HepG2 (cell line): ENCODE results near the gene ACOT8. TPM values are rescaled to one million over a fixed set of nuclear protein-coding genes. Genes with fewer than 3 reads are reported as not detected.

Experiments
- ATAC-seq: fragments of 200-7000 bp; cut with Tn5 transposase; 3 replicates; pipeline ENCODE4 v1.9.1; 2020; ENCODE audit warnings: mild to moderate bottlenecking, moderate library complexity
- BruUV-seq: library from RNA; stranded (reverse); fragments of 400-500 nt; replicated peaks from 2 replicates; lab custom pipeline; 2021; lab: Mats Ljungman, UMichigan
- CTCF ChIA-PET: fragments of 300-600 bp; formaldehyde crosslinking; extraction: SDS; loops from one replicate; lab custom pipeline; 2021; ENCODE audit warnings: low total read pairs, inconsistent platforms, low intra/inter-chr PET ratio; lab: Yijun Ruan, JAX
- POLR2A ChIA-PET: fragments of 350-600 bp; sonication (Branson Sonifier 250); formaldehyde crosslinking; loops from one replicate; lab custom pipeline; 2020; ENCODE audit warnings: antibody characterized with exemption, inconsistent platforms; lab: Yijun Ruan, JAX
- DNase-seq: peaks from one replicate; pipeline ENCODE4 v3.0.0-alpha.2; 2015; ENCODE audit warnings: low spot score
- FAIRE-seq: peaks from 3 replicates; lab custom pipeline; 2011; peaks lifted over from hg19 to GRCh38; lab: Jason Lieb, UNC
- H2AFZ ChIP-seq: one replicate; pipeline ENCODE4 v1.6.1; 2011; ENCODE audit warnings: low read length, inconsistent platforms
- H3K27ac ChIP-seq: fragments of 300-600 bp; 3 replicates; pipeline ENCODE4 v1.8.0; 2011; ENCODE audit warnings: mixed run types, mild to moderate bottlenecking, mixed read lengths, low read length, inconsistent platforms; ENCODE audit not compliant: insufficient read depth; ENCODE audit errors: extremely low read length
- H3K27me3 ChIP-seq, 2 experiments: fragments of 200-600 bp in 1 of 2; 2 replicates in 1 of 2; 3 replicates in 1 of 2; pipeline versions ENCODE4 v1.6.0 to v1.8.0; 2011; ENCODE audit warnings: low read length in 2 of 2, mild to moderate bottlenecking in 2 of 2, moderate library complexity in 2 of 2, inconsistent platforms in 1 of 2; ENCODE audit not compliant: insufficient read depth in 2 of 2, control insufficient read depth in 1 of 2
- H3K36me3 ChIP-seq, 2 experiments: fragments of 200-600 bp in 1 of 2; replicated peaks in 1 of 2; 2 replicates in 1 of 2; 3 replicates in 1 of 2; pipeline versions ENCODE4 v1.5.1 to v1.8.0; 2011; ENCODE audit warnings: low read length in 2 of 2, inconsistent platforms in 1 of 2; ENCODE audit not compliant: insufficient read depth in 2 of 2, control insufficient read depth in 1 of 2
- H3K4me1 ChIP-seq: 2 replicates; pipeline ENCODE4 v1.5.1; 2012; ENCODE audit warnings: low read length, inconsistent platforms; ENCODE audit not compliant: insufficient read depth
- H3K4me2 ChIP-seq: 2 replicates; pipeline ENCODE4 v1.6.0; 2011; ENCODE audit warnings: low read depth, low read length, inconsistent platforms
- H3K4me3 ChIP-seq, 3 experiments: fragments of 200-600 bp in 1 of 3; sonication (generic), shearing (Covaris generic) in 1 of 3; replicated peaks in 1 of 3; 2 replicates each; pipeline ENCODE4 v1.5.1; 2011 to 2016; ENCODE audit warnings: low read length in 3 of 3, inconsistent platforms in 2 of 3, low read depth in 2 of 3, mild to moderate bottlenecking in 2 of 3, control low read depth in 1 of 3, mixed read lengths in 1 of 3; ENCODE audit not compliant: insufficient read depth in 1 of 3
- H3K79me2 ChIP-seq: one replicate; pipeline ENCODE4 v1.6.1; 2011; ENCODE audit warnings: low read length, inconsistent platforms; ENCODE audit not compliant: insufficient read depth
- H3K9ac ChIP-seq: 2 replicates; pipeline ENCODE4 v1.6.0; 2011; ENCODE audit warnings: mild to moderate bottlenecking, low read depth, low read length, inconsistent platforms; ENCODE audit not compliant: insufficient read depth
- H3K9me3 ChIP-seq: 2 replicates; pipeline ENCODE4 v1.5.1; 2012; ENCODE audit warnings: mild to moderate bottlenecking, low read length
- H4K20me1 ChIP-seq: 2 replicates; pipeline ENCODE4 v1.6.0; 2011; ENCODE audit warnings: inconsistent platforms, mild to moderate bottlenecking, low read length, moderate library complexity; ENCODE audit not compliant: insufficient read depth
- CBX1 ChIP-seq: IDR thresholded peaks from one replicate; pipeline ENCODE4 v1.6.1; 2016; ENCODE audit warnings: antibody characterized with exemption, low read depth
- CHCHD3 ChIP-seq: sonication (generic); formaldehyde crosslinking; IDR thresholded peaks from 2 replicates; pipeline ENCODE4 v1.8.0; 2022; ENCODE audit warnings: mild to moderate bottlenecking, missing genetic modification reagents, moderate library complexity
- FOXP1 ChIP-seq, 2 experiments: fragments of 450-650 bp in 1 of 2; IDR thresholded peaks; 2 replicates each; pipeline ENCODE4 v1.6.1; 2017 to 2018; ENCODE audit warnings: antibody characterized with exemption in 1 of 2
- KLF9 ChIP-seq: IDR thresholded peaks from 2 replicates; pipeline ENCODE4 v1.6.1; 2016; ENCODE audit warnings: low read depth
- MAX ChIP-seq: IDR thresholded peaks from 2 replicates; pipeline ENCODE4 v1.6.1; 2012; ENCODE audit warnings: inconsistent platforms
- PRDM10 ChIP-seq: sonication (generic); formaldehyde crosslinking; IDR thresholded peaks from 2 replicates; pipeline ENCODE4 v1.4.0; 2020; ENCODE audit warnings: low read depth, missing genetic modification reagents
- RBM22 ChIP-seq: fragments of 200-400 bp; formaldehyde crosslinking; optimal IDR thresholded peaks from 2 replicates; pipeline ENCODE3; 2017; ENCODE audit warnings: mild to moderate bottlenecking, low read length, moderate library complexity
- RFX5 ChIP-seq: IDR thresholded peaks from 2 replicates; pipeline ENCODE4 v1.6.1; 2011; ENCODE audit warnings: low read depth, low read length, improper control_type of control experiment
- SMAD1 ChIP-seq: sonication (generic); formaldehyde crosslinking; IDR thresholded peaks from 2 replicates; pipeline ENCODE4 v1.4.0; 2020; ENCODE audit warnings: missing genetic modification reagents, low read depth, mild to moderate bottlenecking, borderline replicate concordance
- SRF ChIP-seq: IDR thresholded peaks from 2 replicates; pipeline ENCODE4 v1.6.1; 2011; ENCODE audit warnings: mild to moderate bottlenecking, low read depth, low read length, moderate library complexity
- ZNF121 ChIP-seq: sonication (generic); formaldehyde crosslinking; IDR thresholded peaks from 2 replicates; pipeline ENCODE4 v1.5.0; 2020; ENCODE audit warnings: mild to moderate bottlenecking, missing genetic modification reagents
- ZNF180 ChIP-seq: sonication (generic); formaldehyde crosslinking; IDR thresholded peaks from 2 replicates; pipeline ENCODE4 v1.4.0; 2020; ENCODE audit warnings: low read depth, missing genetic modification reagents, borderline replicate concordance
- ZNF263 ChIP-seq: sonication (generic); formaldehyde crosslinking; IDR thresholded peaks from 2 replicates; pipeline ENCODE4 v1.4.0; 2020; ENCODE audit warnings: missing genetic modification reagents
- ZNF672 ChIP-seq: sonication (generic); formaldehyde crosslinking; IDR thresholded peaks from 2 replicates; pipeline ENCODE4 v1.8.1; 2022; ENCODE audit warnings: missing genetic modification reagents
- ZNF891 ChIP-seq: sonication (generic); formaldehyde crosslinking; IDR thresholded peaks from 2 replicates; pipeline ENCODE4 v1.5.0; 2020; ENCODE audit warnings: mild to moderate bottlenecking, missing genetic modification reagents
- WGBS: methylation state at CpG from one replicate; pipeline ENCODE4 v1.1.6; 2017; ENCODE audit warnings: low lambda C conversion rate; 5-methylcytosine and 5-hydroxymethylcytosine counted together
- in situ Hi-C: cut with HindIII; loops from 2 replicates; pipeline ENCODE4 v1.10.0; 2017; ENCODE audit warnings: low pct_unique_long_range_greater_than_20kb; ENCODE audit not compliant: extremely low pct_ligation_motif_present
- intact Hi-C: fragments of 100-400 bp; cut with micrococcal nuclease; formaldehyde crosslinking; loops from one replicate; pipeline ENCODE4 v1.10.0; 2022; ENCODE audit not compliant: unreplicated experiment
- polyA plus RNA-seq, 8 experiments: library from polyadenylated mRNA; depleted of rRNA in 3 of 8; stranded (reverse) in 7 of 8; unstranded in 1 of 8; fragments of >200 nt; fragmentation: Illumina TruSeq in 4 of 8; extraction: Trizol in 4 of 8; gene quantifications; 2 replicates each; pipeline versions ENCODE4 v1.2.1 to v1.2.3, GENCODE V29; 2011 to 2016; ENCODE audit warnings: low read depth in 4 of 8, missing spikeins in 1 of 8, mixed read lengths in 1 of 8; ENCODE audit not compliant: insufficient read depth in 1 of 8
- total RNA-seq, 5 experiments: library from RNA; depleted of rRNA; stranded (reverse); fragments of >200 nt; fragmentation: Illumina TruSeq; extraction: Trizol; gene quantifications; 2 replicates each; pipeline ENCODE4 v1.2.3, GENCODE V29; 2016; ENCODE audit warnings: low read depth in 1 of 5

ACOT8 gene
- total and polyA plus RNA-seq, 2 of the 13 experiments (the other 11 are each of a cell fraction or from before 2014, with no cell fraction given): 31.4 to 45.5 TPM

- Histone ChIP-seq H3K9me3 (no peaks in the 10 kb centered on the region), H4K20me1 (no peaks in the 10 kb centered on the region), H2AFZ (no peak overlapping the region), H3K27ac (no peak overlapping the region), H3K36me3 (peaks cover 4 to 10% of the 10 kb centered on the region in 2 experiments), H3K4me1 (peaks cover 34% of the 10 kb centered on the region), H3K27me3 (no peaks in the 10 kb centered on the region), H3K79me2 (peaks cover 9% of the 10 kb centered on the region), H3K4me2 (no peak overlapping the region)
- no peak for DNase-seq
- POLR2A ChIA-PET: interaction anchor here (1.2 kb wide), 1 partner anchor 8 kb away, joined by 3 read pairs; no protein-coding TSS in a partner anchor
- no peak for ATAC-seq
- peak; percentile 44 for FAIRE-seq
- TF ChIP-seq ZNF263 (no peak), ZNF121 (CRISPR knock-in tag) (0 out of 2 replicates have a peak, but pooled peaks have one; percentile 18)
- TF ChIP-seq, all 625 proteins: peak for 1
- no peak overlapping the region for H3K4me3 ChIP-seq
- CTCF ChIA-PET: no interaction called here
- WGBS: 77% methylated on average over 3 of the region's 3 CpGs
- intact Hi-C loops (no loop called here), in situ Hi-C loops (no loop called here)
- no TSS peak for BruUV-seq
- H3K9ac ChIP-seq: no peak overlapping the region
Measured at GRCh38 chr20:45818239-45818638, 39.0 kb downstream of the ACOT8 start.

GRCh38 chr20:45817376-45818194, 39.6 kb downstream of the ACOT8 start:
- FAIRE-seq (no peak), ATAC-seq (no peak), DNase-seq (no peak)
- ChIA-PET CTCF (no interaction called here), POLR2A (interaction anchor here (1.0 to 1.3 kb wide), 3 partner anchors 8 to 116 kb away, joined by 3 to 4 read pairs (median 3); partner anchors contain the start of genes DNTTIP1, PCIF1 and WFDC3)
- H4K20me1 ChIP-seq: no peaks in the 10 kb centered on the region
- in situ Hi-C loops (no loop called here), intact Hi-C loops (no loop called here)
- H3K79me2 ChIP-seq: peaks cover 15% of the 10 kb centered on the region
- WGBS: 83% methylated on average over 9 of the region's 9 CpGs
- no peaks in the 10 kb centered on the region for H3K27me3 ChIP-seq
- H3K4me3 ChIP-seq: no peak overlapping the region
- H2AFZ ChIP-seq: no peak overlapping the region
- BruUV-seq: no TSS peak
- no peaks in the 10 kb centered on the region for H3K9me3 ChIP-seq
- peaks cover 4 to 10% of the 10 kb centered on the region in 2 experiments for H3K36me3 ChIP-seq
- H3K4me2 ChIP-seq: no peak overlapping the region
- H3K9ac ChIP-seq: no peak overlapping the region
- no peak overlapping the region for H3K27ac ChIP-seq
- H3K4me1 ChIP-seq: peaks cover 36% of the 10 kb centered on the region
- TF ChIP-seq FOXP1 (IDR thresholded peaks at IDR 0.05): no peak
- no peak for TF ChIP-seq FOXP1 (CRISPR knock-in tag; IDR thresholded peaks at IDR 0.05)
- TF ChIP-seq MAX: no peak
- no peak for TF ChIP-seq KLF9
- no peak for TF ChIP-seq ZNF672 (CRISPR knock-in tag)
- TF ChIP-seq RFX5: no peak
- no peak for TF ChIP-seq PRDM10
- TF ChIP-seq CHCHD3: no peak
- no peak for TF ChIP-seq CBX1
- no peak for TF ChIP-seq SMAD1 (CRISPR knock-in tag)
- 0 out of 2 replicates have a peak, but pooled peaks have one; percentile 41 for TF ChIP-seq ZNF891
- no peak for TF ChIP-seq SRF
- peak; percentile 54 for TF ChIP-seq RBM22
- TF ChIP-seq ZNF180 (CRISPR knock-in tag): no peak
